HepG2 (cell line): ENCODE results near the gene GOLGA6C. TPM values are rescaled to one million over a fixed set of nuclear protein-coding genes. Genes with fewer than 3 reads are reported as not detected.

Experiments
- ATM ChIP-seq: fragments of 450-650 bp; IDR thresholded peaks from 2 replicates; pipeline ENCODE4 v1.7.1; 2017; ENCODE audit warnings: mild to moderate bottlenecking, borderline replicate concordance
- CHD2 ChIP-seq: IDR thresholded peaks from 2 replicates; pipeline ENCODE4 v1.6.1; 2011; ENCODE audit warnings: low read depth, low read length, improper control_type of control experiment
- ELF3 ChIP-seq: IDR thresholded peaks from 2 replicates; pipeline ENCODE4 v1.6.1; 2016; ENCODE audit warnings: missing genetic modification reagents, missing compliant biosample characterization
- ETV5 ChIP-seq: IDR thresholded peaks from 2 replicates; pipeline ENCODE4 v1.6.1; 2018; ENCODE audit warnings: missing biosample characterization, missing genetic modification reagents, inconsistent platforms, borderline replicate concordance
- FOSL2 ChIP-seq: sonication (generic); formaldehyde crosslinking; IDR thresholded peaks from 2 replicates; pipeline ENCODE4 v1.4.0; 2020; ENCODE audit warnings: missing genetic modification reagents
- HHEX ChIP-seq: IDR thresholded peaks from 2 replicates; pipeline ENCODE4 v1.6.1; 2016; ENCODE audit warnings: control low read depth
- JDP2 ChIP-seq: sonication (generic); formaldehyde crosslinking; IDR thresholded peaks from 2 replicates; pipeline ENCODE4 v1.8.1; 2022; ENCODE audit warnings: missing genetic modification reagents, borderline replicate concordance
- NCOA2 ChIP-seq: sonication (generic); formaldehyde crosslinking; IDR thresholded peaks from 2 replicates; pipeline ENCODE4 v1.8.0; 2022; ENCODE audit warnings: inconsistent platforms
- NFRKB ChIP-seq: fragments of 450-650 bp; IDR thresholded peaks from 2 replicates; pipeline ENCODE4 v1.6.1; 2017
- REXO4 ChIP-seq: sonication (generic); formaldehyde crosslinking; IDR thresholded peaks from 2 replicates; pipeline ENCODE4 v1.8.0; 2022; ENCODE audit warnings: missing genetic modification reagents, mild to moderate bottlenecking, borderline replicate concordance
- SNRNP70 ChIP-seq: fragments of 200-400 bp; formaldehyde crosslinking; IDR thresholded peaks from 2 replicates; pipeline ENCODE4 v1.6.1; 2017; ENCODE audit warnings: mild to moderate bottlenecking, low read depth, low read length, moderate library complexity
- ZNF224 ChIP-seq: sonication (generic); formaldehyde crosslinking; IDR thresholded peaks from 2 replicates; pipeline ENCODE4 v1.5.0; 2020; ENCODE audit warnings: mild to moderate bottlenecking, missing genetic modification reagents
- ZNF3 ChIP-seq: IDR thresholded peaks from 2 replicates; pipeline ENCODE4 v1.7.0; 2017; ENCODE audit warnings: inconsistent platforms
- ZNF383 ChIP-seq: sonication (generic); formaldehyde crosslinking; IDR thresholded peaks from 2 replicates; pipeline ENCODE4 v1.4.0; 2020; ENCODE audit warnings: missing genetic modification reagents, mild to moderate bottlenecking, borderline replicate concordance
- ZNF572 ChIP-seq: sonication (generic); formaldehyde crosslinking; IDR thresholded peaks from 2 replicates; pipeline ENCODE4 v1.5.1; 2020; ENCODE audit warnings: mild to moderate bottlenecking, missing genetic modification reagents
- ZNF768 ChIP-seq: sonication (generic); formaldehyde crosslinking; IDR thresholded peaks from 2 replicates; pipeline ENCODE4 v1.4.0; 2020; ENCODE audit warnings: missing genetic modification reagents
- ZSCAN25 ChIP-seq: sonication (generic); formaldehyde crosslinking; IDR thresholded peaks from 2 replicates; pipeline ENCODE4 v1.8.0; 2022; ENCODE audit warnings: mild to moderate bottlenecking, missing genetic modification reagents
- polyA plus RNA-seq, 8 experiments: library from polyadenylated mRNA; depleted of rRNA in 3 of 8; stranded (reverse) in 7 of 8; unstranded in 1 of 8; fragments of >200 nt; fragmentation: Illumina TruSeq in 4 of 8; extraction: Trizol in 4 of 8; gene quantifications; 2 replicates each; pipeline versions ENCODE4 v1.2.1 to v1.2.3, GENCODE V29; 2011 to 2016; ENCODE audit warnings: low read depth in 4 of 8, missing spikeins in 1 of 8, mixed read lengths in 1 of 8; ENCODE audit not compliant: insufficient read depth in 1 of 8
- total RNA-seq, 5 experiments: library from RNA; depleted of rRNA; stranded (reverse); fragments of >200 nt; fragmentation: Illumina TruSeq; extraction: Trizol; gene quantifications; 2 replicates each; pipeline ENCODE4 v1.2.3, GENCODE V29; 2016; ENCODE audit warnings: low read depth in 1 of 5
- TF ChIP-seq, protein P1 (sequence below): sonication (generic); formaldehyde crosslinking; IDR thresholded peaks from 2 replicates; pipeline ENCODE4 v1.4.0; 2020; ENCODE audit warnings: missing genetic modification reagents, borderline replicate concordance
- TF ChIP-seq, protein P2 (sequence below): sonication (generic); formaldehyde crosslinking; conservative IDR thresholded peaks from 2 replicates; pipeline ENCODE4 v1.5.0; 2020; ENCODE audit warnings: missing genetic modification reagents
- TF ChIP-seq, protein P3 (sequence below): sonication (generic); formaldehyde crosslinking; IDR thresholded peaks from 2 replicates; pipeline ENCODE4 v1.5.1; 2020; ENCODE audit warnings: missing genetic modification reagents, mild to moderate bottlenecking, borderline replicate concordance
- TF ChIP-seq, protein P4 (sequence below): sonication (generic); formaldehyde crosslinking; IDR thresholded peaks from 2 replicates; pipeline ENCODE4 v1.9.0; 2021; ENCODE audit warnings: missing genetic modification reagents, borderline replicate concordance

GOLGA6C gene
- total and polyA plus RNA-seq, 2 of the 13 experiments (the other 11 are each of a cell fraction or from before 2014, with no cell fraction given): not detected

DNA sequence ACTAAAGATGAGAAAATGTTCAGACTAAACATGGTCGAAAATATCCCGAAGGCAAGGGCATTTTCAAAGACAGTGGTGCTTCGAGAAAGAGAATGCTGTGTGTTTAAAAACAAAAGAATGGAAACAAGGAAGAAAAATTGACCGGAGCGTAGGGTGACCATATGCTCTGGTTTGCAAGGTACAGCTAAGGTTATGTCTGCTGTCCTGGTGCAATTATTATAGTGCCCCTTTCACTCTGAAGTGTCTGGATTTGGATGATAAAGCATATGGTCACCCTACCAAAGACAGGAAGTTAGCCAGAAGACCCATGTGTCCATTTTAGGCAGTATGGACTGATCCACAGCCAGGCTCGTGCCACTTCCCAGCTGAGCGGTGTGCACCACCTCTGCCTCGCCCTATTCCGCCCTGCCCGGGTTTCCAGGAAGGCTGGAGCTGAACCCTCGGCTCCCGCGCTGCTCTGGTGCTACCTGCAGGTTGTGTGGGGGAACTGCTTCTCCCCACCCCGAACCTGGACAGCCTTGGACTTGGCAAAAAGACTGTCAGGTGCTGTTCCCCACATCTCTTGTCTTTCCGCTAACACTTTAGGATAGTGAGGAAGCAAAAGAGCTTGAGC, 49.8 kb downstream of the GOLGA6C start (continued):
- TF ChIP-seq, protein P1, sequence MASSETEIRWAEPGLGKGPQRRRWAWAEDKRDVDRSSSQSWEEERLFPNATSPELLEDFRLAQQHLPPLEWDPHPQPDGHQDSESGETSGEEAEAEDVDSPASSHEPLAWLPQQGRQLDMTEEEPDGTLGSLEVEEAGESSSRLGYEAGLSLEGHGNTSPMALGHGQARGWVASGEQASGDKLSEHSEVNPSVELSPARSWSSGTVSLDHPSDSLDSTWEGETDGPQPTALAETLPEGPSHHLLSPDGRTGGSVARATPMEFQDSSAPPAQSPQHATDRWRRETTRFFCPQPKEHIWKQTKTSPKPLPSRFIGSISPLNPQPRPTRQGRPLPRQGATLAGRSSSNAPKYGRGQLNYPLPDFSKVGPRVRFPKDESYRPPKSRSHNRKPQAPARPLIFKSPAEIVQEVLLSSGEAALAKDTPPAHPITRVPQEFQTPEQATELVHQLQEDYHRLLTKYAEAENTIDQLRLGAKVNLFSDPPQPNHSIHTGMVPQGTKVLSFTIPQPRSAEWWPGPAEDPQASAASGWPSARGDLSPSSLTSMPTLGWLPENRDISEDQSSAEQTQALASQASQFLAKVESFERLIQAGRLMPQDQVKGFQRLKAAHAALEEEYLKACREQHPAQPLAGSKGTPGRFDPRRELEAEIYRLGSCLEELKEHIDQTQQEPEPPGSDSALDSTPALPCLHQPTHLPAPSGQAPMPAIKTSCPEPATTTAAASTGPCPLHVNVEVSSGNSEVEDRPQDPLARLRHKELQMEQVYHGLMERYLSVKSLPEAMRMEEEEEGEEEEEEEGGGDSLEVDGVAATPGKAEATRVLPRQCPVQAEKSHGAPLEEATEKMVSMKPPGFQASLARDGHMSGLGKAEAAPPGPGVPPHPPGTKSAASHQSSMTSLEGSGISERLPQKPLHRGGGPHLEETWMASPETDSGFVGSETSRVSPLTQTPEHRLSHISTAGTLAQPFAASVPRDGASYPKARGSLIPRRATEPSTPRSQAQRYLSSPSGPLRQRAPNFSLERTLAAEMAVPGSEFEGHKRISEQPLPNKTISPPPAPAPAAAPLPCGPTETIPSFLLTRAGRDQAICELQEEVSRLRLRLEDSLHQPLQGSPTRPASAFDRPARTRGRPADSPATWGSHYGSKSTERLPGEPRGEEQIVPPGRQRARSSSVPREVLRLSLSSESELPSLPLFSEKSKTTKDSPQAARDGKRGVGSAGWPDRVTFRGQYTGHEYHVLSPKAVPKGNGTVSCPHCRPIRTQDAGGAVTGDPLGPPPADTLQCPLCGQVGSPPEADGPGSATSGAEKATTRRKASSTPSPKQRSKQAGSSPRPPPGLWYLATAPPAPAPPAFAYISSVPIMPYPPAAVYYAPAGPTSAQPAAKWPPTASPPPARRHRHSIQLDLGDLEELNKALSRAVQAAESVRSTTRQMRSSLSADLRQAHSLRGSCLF (CRISPR knock-in tag): no peak
- TF ChIP-seq ZNF383 (CRISPR knock-in tag): no peak
- no peak for TF ChIP-seq ATM
- TF ChIP-seq CHD2: no peak
- no peak for TF ChIP-seq ZNF3 (CRISPR knock-in tag)
- TF ChIP-seq REXO4 (CRISPR knock-in tag): no peak
- TF ChIP-seq NFRKB: no peak
- TF ChIP-seq, protein P2, sequence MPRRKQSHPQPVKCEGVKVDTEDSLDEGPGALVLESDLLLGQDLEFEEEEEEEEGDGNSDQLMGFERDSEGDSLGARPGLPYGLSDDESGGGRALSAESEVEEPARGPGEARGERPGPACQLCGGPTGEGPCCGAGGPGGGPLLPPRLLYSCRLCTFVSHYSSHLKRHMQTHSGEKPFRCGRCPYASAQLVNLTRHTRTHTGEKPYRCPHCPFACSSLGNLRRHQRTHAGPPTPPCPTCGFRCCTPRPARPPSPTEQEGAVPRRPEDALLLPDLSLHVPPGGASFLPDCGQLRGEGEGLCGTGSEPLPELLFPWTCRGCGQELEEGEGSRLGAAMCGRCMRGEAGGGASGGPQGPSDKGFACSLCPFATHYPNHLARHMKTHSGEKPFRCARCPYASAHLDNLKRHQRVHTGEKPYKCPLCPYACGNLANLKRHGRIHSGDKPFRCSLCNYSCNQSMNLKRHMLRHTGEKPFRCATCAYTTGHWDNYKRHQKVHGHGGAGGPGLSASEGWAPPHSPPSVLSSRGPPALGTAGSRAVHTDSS: no peak
- no peak for TF ChIP-seq JDP2
- TF ChIP-seq, protein P3, sequence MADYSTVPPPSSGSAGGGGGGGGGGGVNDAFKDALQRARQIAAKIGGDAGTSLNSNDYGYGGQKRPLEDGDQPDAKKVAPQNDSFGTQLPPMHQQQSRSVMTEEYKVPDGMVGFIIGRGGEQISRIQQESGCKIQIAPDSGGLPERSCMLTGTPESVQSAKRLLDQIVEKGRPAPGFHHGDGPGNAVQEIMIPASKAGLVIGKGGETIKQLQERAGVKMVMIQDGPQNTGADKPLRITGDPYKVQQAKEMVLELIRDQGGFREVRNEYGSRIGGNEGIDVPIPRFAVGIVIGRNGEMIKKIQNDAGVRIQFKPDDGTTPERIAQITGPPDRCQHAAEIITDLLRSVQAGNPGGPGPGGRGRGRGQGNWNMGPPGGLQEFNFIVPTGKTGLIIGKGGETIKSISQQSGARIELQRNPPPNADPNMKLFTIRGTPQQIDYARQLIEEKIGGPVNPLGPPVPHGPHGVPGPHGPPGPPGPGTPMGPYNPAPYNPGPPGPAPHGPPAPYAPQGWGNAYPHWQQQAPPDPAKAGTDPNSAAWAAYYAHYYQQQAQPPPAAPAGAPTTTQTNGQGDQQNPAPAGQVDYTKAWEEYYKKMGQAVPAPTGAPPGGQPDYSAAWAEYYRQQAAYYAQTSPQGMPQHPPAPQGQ (CRISPR knock-in tag): no peak
- TF ChIP-seq ZNF224 (CRISPR knock-in tag): 0 out of 2 replicates have a peak, but pooled peaks have one; percentile 38
- TF ChIP-seq NCOA2 (CRISPR knock-in tag): no peak
- peak; percentile 41; the same call in 1 of the 2 replicates for TF ChIP-seq ZNF768 (CRISPR knock-in tag)
- peak; percentile 100 for TF ChIP-seq ZSCAN25 (CRISPR knock-in tag)
- TF ChIP-seq ZNF572 (CRISPR knock-in tag): 0 out of 2 replicates have a peak, but pooled peaks have one; percentile 23
- no peak for TF ChIP-seq HHEX
- TF ChIP-seq FOSL2 (CRISPR knock-in tag): no peak
- TF ChIP-seq SNRNP70: no peak
- peak; percentile 23; the same call in 1 of the 2 replicates for TF ChIP-seq ETV5
- TF ChIP-seq ELF3 (CRISPR knock-in tag): 0 out of 2 replicates have a peak, but pooled peaks have one; percentile 28
- TF ChIP-seq, protein P4, sequence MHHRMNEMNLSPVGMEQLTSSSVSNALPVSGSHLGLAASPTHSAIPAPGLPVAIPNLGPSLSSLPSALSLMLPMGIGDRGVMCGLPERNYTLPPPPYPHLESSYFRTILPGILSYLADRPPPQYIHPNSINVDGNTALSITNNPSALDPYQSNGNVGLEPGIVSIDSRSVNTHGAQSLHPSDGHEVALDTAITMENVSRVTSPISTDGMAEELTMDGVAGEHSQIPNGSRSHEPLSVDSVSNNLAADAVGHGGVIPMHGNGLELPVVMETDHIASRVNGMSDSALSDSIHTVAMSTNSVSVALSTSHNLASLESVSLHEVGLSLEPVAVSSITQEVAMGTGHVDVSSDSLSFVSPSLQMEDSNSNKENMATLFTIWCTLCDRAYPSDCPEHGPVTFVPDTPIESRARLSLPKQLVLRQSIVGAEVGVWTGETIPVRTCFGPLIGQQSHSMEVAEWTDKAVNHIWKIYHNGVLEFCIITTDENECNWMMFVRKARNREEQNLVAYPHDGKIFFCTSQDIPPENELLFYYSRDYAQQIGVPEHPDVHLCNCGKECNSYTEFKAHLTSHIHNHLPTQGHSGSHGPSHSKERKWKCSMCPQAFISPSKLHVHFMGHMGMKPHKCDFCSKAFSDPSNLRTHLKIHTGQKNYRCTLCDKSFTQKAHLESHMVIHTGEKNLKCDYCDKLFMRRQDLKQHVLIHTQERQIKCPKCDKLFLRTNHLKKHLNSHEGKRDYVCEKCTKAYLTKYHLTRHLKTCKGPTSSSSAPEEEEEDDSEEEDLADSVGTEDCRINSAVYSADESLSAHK (CRISPR knock-in tag): no peak
